NCI-H2171 treated with DMSO at 0.1 percent for 48 hours (cell line): Measurements from ENCODE around the gene SOX6.

Experiments used
- DNase-seq: peaks from one replicate; lab custom pipeline; 2025; lab: John Stamatoyannopoulos, UW

The SOX6 gene

GRCh38 chr11:15957234-15957633 lies 399.1 kb downstream of the SOX6 start:
- DNase-seq, result no peak

- no peak for DNase-seq
These were observed 400.0 kb downstream of the SOX6 start for GRCh38 chr11:15956302-15956701.

- DNase-seq, result no peak
These were observed 400.8 kb downstream of the SOX6 start for GRCh38 chr11:15955595-15955994.

DNA sequence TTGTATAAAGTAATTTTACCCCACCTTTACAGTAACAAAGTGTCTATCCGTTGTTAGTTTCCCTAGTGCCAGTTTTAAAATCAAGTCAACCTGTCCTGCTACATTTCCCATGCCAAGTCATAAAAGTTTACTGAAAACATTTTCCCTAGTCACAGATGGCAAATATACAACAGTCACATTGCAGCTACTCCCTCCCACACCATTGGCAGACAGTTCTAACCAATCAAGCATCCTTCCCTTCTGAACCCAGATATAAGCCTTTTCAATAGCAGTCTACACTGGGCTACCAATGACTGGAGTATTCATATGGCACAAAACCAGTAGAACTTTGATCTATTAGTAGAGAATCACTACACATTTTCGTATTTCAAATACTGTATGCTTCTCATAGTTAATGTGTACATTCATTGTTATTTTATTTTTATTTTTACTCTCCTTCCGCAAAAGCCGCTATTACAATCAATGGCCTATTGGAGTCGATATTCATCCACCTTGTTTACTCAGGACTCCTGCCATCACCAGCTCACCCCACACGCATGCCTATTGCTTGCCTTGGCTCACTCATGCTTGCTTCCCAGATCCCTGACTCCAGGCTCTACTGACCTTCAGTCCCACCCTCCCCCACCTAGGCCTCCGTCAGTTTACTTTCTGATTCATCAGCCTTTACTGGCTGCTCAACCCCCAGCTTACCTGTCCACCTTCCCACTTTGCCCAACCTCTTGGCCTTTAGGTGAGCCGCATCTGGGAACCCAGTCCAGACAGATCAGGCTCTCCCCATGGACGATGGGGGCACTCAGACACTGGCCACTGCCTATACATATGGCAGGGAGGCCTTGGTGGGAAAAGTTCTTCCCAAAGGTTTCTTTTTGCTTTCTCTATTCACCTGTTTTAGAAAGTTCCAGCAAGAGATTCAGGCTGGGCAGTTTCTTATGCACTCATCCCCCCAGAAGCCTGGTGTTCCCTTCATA lies 408.4 kb downstream of the SOX6 start:
- no peak for DNase-seq

DNA sequence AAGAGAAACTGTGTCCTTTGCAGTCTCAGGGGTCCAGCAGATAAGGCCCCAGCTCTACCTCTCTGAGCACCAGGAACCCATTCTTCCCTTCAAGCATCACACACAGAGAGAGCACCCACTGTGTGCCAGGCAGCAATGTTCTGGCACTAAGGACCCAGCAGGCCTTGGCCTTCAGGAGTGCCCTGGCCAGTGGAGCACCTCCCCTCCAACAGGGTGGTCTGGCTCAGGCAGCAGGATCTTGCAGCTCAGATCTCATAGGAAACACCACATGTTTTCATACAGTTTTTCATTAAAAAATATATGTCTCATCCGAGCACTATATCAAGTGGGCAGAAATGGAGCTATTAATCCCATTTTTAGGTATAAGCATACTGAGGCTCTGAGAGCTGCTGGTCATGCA lies 410.6 kb downstream of the SOX6 start:
- DNase-seq, result no peak

DNA sequence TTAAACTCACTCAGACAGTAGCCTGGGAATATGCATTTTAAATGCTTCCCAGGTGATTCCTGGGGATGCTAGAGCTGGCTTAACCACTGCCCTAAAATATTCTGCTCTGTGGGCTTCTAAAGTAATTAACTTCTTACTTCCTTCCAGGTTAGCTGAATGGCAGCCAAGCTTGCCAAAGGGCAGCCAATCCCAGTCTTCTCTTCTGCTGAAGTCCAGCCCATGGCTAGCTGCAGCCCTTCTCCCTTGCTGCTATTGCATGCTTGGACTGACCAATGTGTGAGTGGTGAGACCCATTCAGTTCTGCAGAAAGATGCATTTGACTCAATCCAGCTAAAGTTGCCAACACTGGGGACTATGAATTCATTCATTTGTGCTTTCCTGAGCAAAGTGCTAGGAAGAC lies 411.9 kb downstream of the SOX6 start:
- no peak for DNase-seq

DNA sequence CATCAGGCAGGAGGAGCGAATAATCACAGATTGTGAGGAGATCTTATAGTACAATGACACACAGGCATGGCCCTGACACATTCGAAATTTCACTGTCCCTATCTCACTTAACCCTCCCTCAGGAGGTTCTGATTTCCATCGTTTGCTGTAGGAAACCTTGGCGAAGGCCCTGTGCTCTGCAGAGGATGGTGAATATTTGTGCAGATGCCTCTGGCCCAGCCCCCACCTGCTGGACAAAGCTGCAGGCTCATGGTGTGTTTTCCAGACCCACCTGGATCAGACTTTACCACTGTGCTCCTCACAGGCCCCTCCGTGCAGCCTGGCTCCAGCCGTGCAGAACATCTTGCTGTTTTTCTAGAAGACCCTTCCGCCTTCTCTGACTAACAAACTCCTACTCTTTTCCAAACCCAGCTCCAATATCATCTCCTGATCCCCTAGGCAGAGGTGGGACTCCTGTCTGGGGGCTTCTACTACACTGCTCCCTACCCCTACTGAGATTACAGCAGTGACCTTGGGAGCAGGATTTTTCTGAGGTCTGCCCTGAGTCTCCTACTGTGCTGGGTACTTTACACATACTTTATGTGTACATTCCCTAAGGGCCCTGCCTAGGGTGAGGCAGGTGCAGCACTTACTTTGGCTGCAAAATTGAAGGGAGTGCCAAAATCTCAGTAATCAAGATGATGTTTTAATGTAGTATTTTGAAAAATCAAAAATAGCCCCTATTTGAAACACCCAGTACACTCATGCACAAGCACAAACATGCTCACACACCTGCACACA lies 412.7 kb downstream of the SOX6 start:
- DNase-seq, result no peak

- DNase-seq, result no peak
These were observed 413.4 kb downstream of the SOX6 start for GRCh38 chr11:15942936-15943335.

GRCh38 chr11:15942126-15942525 lies 414.2 kb downstream of the SOX6 start:
- no peak for DNase-seq

- no peak for DNase-seq
These were observed 415.1 kb downstream of the SOX6 start for GRCh38 chr11:15941206-15941770.

DNA sequence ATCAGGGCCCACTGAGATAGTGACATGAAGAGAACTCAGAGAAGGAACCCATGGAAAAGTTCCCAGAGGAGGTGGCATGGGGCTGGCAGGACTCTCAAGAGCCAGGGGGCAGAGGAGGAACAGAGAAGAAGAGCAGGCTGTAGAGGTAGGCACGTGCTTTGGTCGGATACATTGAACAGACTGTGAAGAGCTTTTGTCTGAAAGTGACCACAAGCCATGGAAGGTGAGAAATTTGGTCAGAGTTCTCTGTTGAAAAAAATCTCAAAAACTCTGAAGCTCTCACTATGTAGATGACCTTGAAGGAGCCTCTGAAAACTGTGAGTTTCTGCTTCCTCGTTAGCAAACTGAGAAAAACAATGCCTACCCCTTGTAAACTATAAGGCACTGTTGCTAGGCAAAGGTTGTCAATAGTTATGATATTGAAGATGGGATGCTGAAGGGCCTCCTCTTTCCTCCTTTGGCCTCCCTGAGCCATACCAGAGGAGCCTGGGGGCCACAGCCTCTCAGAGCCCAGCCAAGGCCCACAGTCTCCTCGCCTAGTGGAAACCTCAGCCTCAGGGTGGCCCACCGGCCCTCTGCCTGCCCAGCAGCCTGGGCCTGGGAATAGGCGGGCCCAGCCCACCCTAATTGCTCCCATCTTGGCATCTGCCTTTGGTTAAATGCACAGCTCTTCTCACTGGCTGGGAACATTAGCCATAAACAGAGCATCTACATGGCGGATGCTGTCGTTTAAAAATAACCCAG lies 415.7 kb downstream of the SOX6 start:
- DNase-seq, result no peak

DNA sequence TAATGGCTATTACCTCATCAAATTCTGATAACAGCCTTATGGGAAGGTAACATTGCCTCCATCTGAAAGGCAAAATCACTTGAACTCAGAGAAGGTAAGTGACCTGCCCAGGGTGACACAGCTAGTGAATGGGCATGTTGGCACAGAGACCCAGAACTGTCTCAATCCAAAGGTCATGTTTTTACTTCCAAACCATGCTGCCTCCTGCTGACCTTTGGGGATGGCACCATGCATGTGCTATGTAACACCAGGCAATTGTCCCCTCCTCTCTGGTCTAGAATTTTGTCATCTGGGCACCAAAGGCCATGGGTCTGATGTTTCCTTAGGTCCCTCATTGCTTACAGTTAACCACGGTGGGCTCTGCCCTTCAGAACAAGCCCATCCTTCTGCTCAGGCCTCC lies 417.4 kb downstream of the SOX6 start:
- DNase-seq, result no peak

GRCh38 chr11:15938121-15938611 lies 418.2 kb downstream of the SOX6 start:
- DNase-seq, result no peak

- no peak for DNase-seq
These were observed 418.7 kb downstream of the SOX6 start for GRCh38 chr11:15937601-15938120.

DNA sequence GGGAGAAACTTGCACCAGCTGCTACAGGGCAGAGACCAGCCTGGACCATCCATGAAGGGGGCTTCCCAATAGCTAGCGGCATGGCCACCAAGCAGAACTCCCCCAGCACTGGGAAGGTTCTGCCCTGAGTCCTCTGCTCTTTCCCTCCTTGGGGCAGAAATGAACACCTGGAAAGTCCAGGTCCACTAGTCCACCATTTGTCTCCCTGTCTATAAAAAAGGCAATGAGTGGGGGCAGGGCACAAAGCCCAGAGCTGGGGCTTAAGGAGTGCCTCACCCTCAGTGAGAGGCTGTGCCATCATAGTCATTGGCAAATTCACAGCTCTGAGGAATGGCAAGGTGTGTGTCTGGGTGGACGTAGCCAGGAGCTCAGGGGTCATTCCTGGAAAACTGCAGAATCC lies 420.3 kb downstream of the SOX6 start:
- no peak for DNase-seq

DNA sequence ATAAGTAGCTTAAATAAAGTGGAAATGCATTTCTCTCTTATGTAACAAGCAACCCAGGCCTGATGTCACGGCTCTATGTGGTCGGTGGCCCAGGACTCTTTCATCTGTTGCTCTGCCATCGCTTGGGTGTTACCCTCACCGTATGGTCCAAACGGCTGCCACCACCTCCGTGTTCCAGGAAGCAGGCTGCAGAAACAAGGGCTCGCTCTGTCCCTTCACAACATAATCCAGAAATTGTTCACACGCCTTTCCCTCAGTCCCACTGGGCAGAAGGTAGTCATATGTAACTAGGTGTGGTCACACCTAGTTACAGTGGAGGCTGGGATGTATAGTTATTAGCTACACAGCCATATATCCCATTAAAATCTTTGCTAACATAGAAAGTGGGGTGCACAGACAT lies 421.0 kb downstream of the SOX6 start:
- DNase-seq, result no peak

- DNase-seq, result no peak
These were observed 422.3 kb downstream of the SOX6 start for GRCh38 chr11:15933886-15934625.

DNA sequence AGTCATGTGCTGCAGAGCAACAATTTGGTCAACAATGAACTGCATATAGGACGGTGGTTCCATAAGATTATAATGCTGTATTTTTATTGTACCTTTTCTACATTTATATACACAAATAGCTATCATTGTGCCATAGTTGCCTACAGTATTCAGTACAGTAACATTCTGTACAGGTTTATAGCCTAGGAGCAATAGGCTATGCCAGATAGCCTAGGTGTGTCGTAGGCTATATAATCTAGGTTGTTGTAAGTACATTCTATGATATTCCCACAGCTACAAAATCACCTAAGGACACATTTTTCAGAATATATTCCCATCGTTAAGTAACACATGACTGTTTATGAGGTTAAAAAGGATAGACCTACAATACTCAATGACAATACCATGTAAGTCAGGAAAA lies 423.9 kb downstream of the SOX6 start:
- DNase-seq, result no peak

DNA sequence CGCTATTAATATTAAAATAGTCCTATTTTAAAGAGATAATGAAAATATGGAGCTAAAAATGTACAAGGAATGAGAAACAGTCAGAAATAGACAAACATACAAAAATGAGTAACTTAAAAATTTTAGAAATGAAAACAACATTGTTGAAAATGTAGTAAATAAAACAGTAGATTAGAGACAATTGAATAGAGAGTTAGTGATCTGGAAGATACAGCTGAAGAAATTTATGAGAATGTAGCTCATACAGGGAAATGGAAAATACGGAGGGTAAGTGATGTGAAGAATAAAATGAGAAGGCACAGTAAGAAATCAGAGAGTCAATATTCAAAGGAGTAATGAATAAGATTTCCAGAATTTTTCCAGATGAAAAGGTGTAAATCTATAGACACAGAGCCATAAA lies 424.8 kb downstream of the SOX6 start:
- DNase-seq, result no peak

DNA sequence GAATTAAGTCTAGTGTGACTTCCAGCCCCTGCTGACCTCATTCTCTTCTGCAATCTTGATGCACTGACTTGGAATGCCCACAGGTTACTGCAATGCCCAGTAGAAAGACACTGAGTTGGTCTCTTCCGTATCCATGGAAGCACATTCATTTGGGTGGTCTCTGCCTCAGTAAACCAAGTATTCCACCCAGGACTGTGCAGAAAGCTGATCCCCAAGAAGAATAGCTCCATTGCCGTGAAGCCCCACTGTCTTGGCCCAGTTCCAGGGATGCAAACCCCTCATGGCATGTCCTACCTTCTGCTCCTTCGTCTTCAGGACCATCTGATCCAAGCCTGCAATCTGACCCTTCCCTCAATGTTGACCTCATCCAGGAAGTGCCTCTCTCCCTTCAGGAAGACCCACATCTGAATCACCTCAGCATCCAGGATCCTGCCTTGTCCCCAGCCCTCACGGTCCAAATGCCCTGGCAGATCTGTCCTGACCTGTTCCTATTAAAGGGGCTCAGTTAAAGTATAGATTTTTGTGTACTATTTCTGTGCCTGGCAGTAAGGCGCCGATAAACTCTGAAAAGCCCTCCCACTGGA lies 425.8 kb downstream of the SOX6 start:
- no peak for DNase-seq
